C4-2B (cell line): ENCODE measurements around the gene IL1RL1.

Experiments used
- CTCF ChIP-seq: fragments of 450-650 bp; conservative IDR thresholded peaks from 2 replicates; pipeline ENCODE4 v1.5.1; 2017; ENCODE audit warnings: mild to moderate bottlenecking
- ZFX ChIP-seq: fragments of 450-650 bp; IDR thresholded peaks from 2 replicates; pipeline ENCODE4 v1.6.1; 2017

DNA sequence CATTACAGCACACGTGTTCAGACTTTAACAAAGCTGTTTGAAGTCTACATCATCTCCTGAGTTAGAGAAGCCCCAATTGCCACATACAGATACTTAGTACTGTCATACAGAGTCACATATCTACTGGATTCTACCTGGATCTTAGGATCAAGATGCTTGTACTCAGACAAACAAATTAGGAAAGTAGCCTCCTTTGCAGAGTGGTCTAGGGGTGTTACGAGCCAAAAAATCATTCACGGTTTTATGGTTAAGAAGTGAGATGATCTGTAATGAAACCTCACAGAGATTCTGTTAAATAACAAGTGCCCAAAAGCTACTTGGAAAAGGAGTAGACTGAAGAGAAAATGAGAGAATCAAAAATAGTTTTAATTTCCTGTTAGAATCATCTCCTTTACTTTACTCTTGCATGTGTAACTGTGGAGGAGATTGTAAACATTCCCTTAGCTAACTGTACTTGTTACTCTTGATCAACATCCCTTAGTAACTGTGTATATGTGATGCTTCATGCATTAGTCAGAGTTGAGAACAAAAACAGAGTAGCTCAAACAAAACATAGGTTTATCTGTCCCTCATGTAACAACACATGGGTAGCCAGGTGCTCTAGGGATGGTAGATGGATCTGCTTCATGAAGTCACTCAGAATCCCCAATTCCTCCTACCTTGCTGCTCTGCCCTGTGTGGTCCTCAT lies 16.4 kb upstream of the IL1RL1 start:
- no peak for TF ChIP-seq CTCF
- no peak for TF ChIP-seq ZFX
